MM.1S (cell line): ENCODE results near the gene CNNM4.

Source experiments
- DNase-seq: peaks from one replicate; pipeline ENCODE4 v3.0.0-alpha.2; 2015
- H2AFZ ChIP-seq: fragments of 300-600 bp; sonication (generic); 2 replicates; pipeline ENCODE4 v1.6.0; 2016; ENCODE audit warnings: antibody characterized with exemption, low read length
- H3F3A ChIP-seq: fragments of 300-600 bp; sonication (generic); 2 replicates; pipeline ENCODE4 v1.6.1; 2016; ENCODE audit warnings: mild to moderate bottlenecking, antibody characterized with exemption, low read length, moderate library complexity, mixed read lengths; ENCODE audit not compliant: insufficient read depth
- H3K27ac ChIP-seq: fragments of 300-600 bp; sonication (generic); 2 replicates; pipeline ENCODE4 v1.5.1; 2016; ENCODE audit warnings: mild to moderate bottlenecking, low read length
- H3K27me3 ChIP-seq: fragments of 300-600 bp; sonication (generic); replicated peaks from 2 replicates; pipeline ENCODE4 v1.6.0; 2016; ENCODE audit warnings: low read length; ENCODE audit not compliant: insufficient read depth
- H3K36me3 ChIP-seq: fragments of 300-600 bp; sonication (generic); replicated peaks from 2 replicates; pipeline ENCODE4 v1.6.1; 2016; ENCODE audit warnings: mild to moderate bottlenecking, low read length, mixed read lengths; ENCODE audit not compliant: insufficient read depth
- H3K4me1 ChIP-seq: fragments of 300-600 bp; sonication (generic); 2 replicates; pipeline ENCODE4 v1.6.1; 2016; ENCODE audit warnings: low read length, mixed read lengths
- H3K4me2 ChIP-seq: fragments of 300-600 bp; sonication (generic); 2 replicates; pipeline ENCODE4 v1.6.0; 2016; ENCODE audit warnings: low read depth, low read length
- H3K4me3 ChIP-seq: fragments of 300-600 bp; sonication (generic); 2 replicates; pipeline ENCODE4 v1.5.1; 2016; ENCODE audit warnings: low read length, mixed read lengths
- H3K79me2 ChIP-seq: fragments of 300-600 bp; sonication (generic); 2 replicates; pipeline ENCODE4 v1.6.1; 2016; ENCODE audit warnings: mixed run types, low read length, mixed read lengths
- H3K9ac ChIP-seq: fragments of 300-600 bp; sonication (generic); 2 replicates; pipeline ENCODE4 v1.6.1; 2016; ENCODE audit warnings: low read length, mixed read lengths
- H3K9me2 ChIP-seq: fragments of 300-600 bp; sonication (generic); replicated peaks from 2 replicates; pipeline ENCODE4 v1.6.1; 2016; ENCODE audit warnings: mild to moderate bottlenecking, low read length, mixed read lengths; ENCODE audit not compliant: insufficient read depth
- H3K9me3 ChIP-seq: fragments of 300-600 bp; sonication (generic); replicated peaks from 2 replicates; pipeline ENCODE4 v1.6.1; 2016; ENCODE audit warnings: mild to moderate bottlenecking, low read length, mixed read lengths; ENCODE audit not compliant: insufficient read depth
- H4K20me1 ChIP-seq: fragments of 300-600 bp; sonication (generic); 2 replicates; pipeline ENCODE4 v1.6.1; 2016; ENCODE audit warnings: mild to moderate bottlenecking, low read length, moderate library complexity, mixed read lengths; ENCODE audit not compliant: insufficient read depth
- CTCF ChIP-seq: fragments of 300-600 bp; sonication (generic); IDR thresholded peaks from 2 replicates; pipeline ENCODE4 v1.5.1; 2016; ENCODE audit warnings: antibody characterized with exemption, low read length, mixed read lengths
- EZH2 ChIP-seq: fragments of 300-600 bp; sonication (generic); optimal IDR thresholded peaks from 2 replicates; pipeline ENCODE3; 2017; ENCODE audit warnings: low read depth, mild to moderate bottlenecking, antibody characterized with exemption, low read length, mixed read lengths
- EZH2phosphoT487 ChIP-seq: fragments of 300-600 bp; sonication (generic); IDR thresholded peaks from 2 replicates; pipeline ENCODE4 v1.6.1; 2018; ENCODE audit warnings: antibody characterized with exemption, low read length

Gene CNNM4

DNA sequence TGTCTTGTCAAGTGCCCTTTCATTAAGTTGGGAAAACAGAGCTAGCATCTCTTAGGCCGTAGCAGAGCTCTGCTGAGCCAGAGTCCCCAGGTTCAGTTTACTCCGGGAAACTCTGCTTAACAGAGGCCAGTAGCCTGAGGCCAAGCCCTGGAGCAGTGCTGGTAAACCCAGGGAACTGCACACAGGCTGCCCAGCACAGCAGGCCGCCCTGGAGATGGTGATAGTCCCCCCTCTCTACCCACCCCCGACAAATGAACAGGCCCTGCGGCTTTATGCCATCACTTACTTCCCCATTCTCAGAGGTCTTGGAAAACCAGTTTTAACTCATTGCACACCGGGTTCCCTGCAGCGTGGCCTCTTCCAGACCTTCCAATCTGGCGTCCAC is 3.5 kb downstream of the CNNM4 start:
- Histone ChIP-seq H3K27ac (no peak overlapping the region), H3K4me2 (peak overlapping the region; percentile 93), H2AFZ (peak overlapping the region; percentile 32; the same call in 1 of the 2 replicates), H3K4me3 (peak overlapping the region; percentile 73), H3K27me3 (no peaks in the 10 kb centered on the region), H3K79me2 (peaks cover 40% of the 10 kb centered on the region), H3K9me2 (no peaks in the 10 kb centered on the region), H3F3A (peaks cover 14% of the 10 kb centered on the region; the same call in 1 of the 2 replicates), H3K4me1 (peaks cover 30% of the 10 kb centered on the region), H3K9me3 (no peaks in the 10 kb centered on the region), H3K36me3 (no peaks in the 10 kb centered on the region), H4K20me1 (no peaks in the 10 kb centered on the region), H3K9ac (peak overlapping the region; percentile 24; the same call in 1 of the 2 replicates)
- DNase-seq = no peak
- TF ChIP-seq EZH2 (no peak), EZH2phosphoT487 (no peak), CTCF (no peak)

DNA sequence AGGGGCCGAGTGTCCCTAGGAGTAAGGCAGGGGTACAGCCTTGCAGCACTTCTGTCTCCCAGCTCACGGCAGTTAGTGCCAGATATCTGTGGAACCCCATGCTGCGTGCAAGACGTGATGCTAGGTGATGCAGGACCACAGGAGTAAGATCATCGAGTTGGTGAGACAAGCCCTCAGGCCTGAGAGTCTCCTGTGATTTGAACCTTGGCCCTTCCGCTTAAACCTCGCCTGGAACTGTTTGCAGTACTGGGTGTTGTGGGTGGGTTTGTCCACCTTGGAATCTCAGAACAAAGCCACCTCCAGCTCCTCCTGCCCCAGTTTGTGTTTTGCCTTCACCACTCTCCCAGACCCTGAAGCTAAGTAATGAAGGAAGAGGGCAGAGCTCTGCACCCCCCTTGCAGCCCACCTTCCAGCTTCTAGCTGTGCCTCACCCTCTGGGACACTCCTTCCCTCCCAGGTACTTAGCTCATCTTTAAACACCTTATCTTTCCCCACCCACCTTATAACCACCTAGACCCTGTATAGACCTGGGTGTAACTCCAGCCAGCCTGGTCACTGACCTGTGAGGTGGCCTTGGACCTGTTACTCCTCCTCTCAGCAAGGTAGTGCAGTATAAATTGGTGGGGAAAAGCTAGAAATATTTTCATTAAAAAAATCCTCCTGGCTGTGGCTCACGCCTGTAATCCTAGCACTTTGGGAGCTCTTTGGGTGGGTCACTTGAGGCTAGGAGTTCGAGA is 6.6 kb downstream of the CNNM4 start:
- Histone ChIP-seq H3K9me2 (no peaks in the 10 kb centered on the region), H3K36me3 (no peaks in the 10 kb centered on the region), H3F3A (peaks cover 9% of the 10 kb centered on the region; the same call in 1 of the 2 replicates), H3K4me3 (no peak overlapping the region), H3K79me2 (peaks cover 26% of the 10 kb centered on the region), H3K9ac (no peak overlapping the region), H3K4me2 (no peak overlapping the region), H2AFZ (no peak overlapping the region), H3K4me1 (peaks cover 14% of the 10 kb centered on the region), H3K27me3 (no peaks in the 10 kb centered on the region), H3K9me3 (no peaks in the 10 kb centered on the region), H3K27ac (no peak overlapping the region), H4K20me1 (no peaks in the 10 kb centered on the region)
- no peak for TF ChIP-seq EZH2phosphoT487
- no peak for TF ChIP-seq EZH2
- TF ChIP-seq CTCF = no peak
- DNase-seq = no peak

DNA sequence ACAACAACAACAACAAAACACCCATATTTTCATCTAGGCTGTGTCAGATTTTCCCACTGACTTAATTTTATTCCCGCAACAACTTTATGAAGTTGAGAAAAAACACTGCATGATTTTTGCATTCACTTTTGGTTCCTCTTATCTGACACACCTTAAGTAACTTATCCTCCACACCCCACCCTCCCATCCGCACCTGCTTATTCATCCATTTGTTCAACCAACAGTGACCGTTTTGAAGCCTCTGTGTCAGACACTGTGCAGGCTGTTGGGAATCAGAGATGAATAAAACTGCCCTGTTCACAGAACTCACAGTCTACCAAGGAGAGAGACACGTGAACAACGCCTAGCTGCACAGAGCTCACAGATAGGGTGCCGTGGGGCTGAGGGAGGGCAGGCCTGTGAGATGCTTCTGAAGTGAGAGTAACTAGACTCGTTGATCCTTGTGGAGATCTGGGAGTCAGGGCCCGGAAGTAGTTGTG is 7.4 kb downstream of the CNNM4 start:
- no peak for TF ChIP-seq EZH2phosphoT487
- TF ChIP-seq EZH2 = no peak
- TF ChIP-seq CTCF = no peak
- Histone ChIP-seq H3K4me3 (no peak overlapping the region), H3K27me3 (no peaks in the 10 kb centered on the region), H3K36me3 (no peaks in the 10 kb centered on the region), H3K9ac (no peak overlapping the region), H3K4me1 (peaks cover 10% of the 10 kb centered on the region), H3K9me2 (no peaks in the 10 kb centered on the region), H2AFZ (no peak overlapping the region), H4K20me1 (no peaks in the 10 kb centered on the region), H3K4me2 (no peak overlapping the region), H3K9me3 (no peaks in the 10 kb centered on the region), H3K79me2 (peaks cover 25% of the 10 kb centered on the region), H3K27ac (no peak overlapping the region), H3F3A (peaks cover 2% of the 10 kb centered on the region; the same call in 1 of the 2 replicates)
- DNase-seq = no peak
